Measurements from ENCODE around the gene RPTOR. TPM values are rescaled to one million over a fixed set of nuclear protein-coding genes. Genes with fewer than 3 reads are reported as not detected.

Gene RPTOR
- polyA plus RNA-seq, 1 donor from 2014 or later = 8.0 TPM

- no peak for TF ChIP-seq EP300 (conservative IDR thresholded peaks at IDR 0.05; ENCODE audit: poor library complexity, severe bottlenecking)
- TF ChIP-seq TAF1 (IDR thresholded peaks at IDR 0.05; ENCODE audit: low read depth) = no peak
- no peak for TF ChIP-seq REST (IDR thresholded peaks at IDR 0.05; ENCODE audit: borderline replicate concordance)
- Histone ChIP-seq H3K36me3 (ENCODE audit: insufficient read depth, low read length) (no peaks in the 10 kb centered on the region), H3K4me3 (ENCODE audit: low read length) (no peak overlapping the region), H3K4me2 (ENCODE audit: low read length) (no peak overlapping the region), H3K27me3 (ENCODE audit: insufficient read depth, low read depth, low read length) (no peaks in the 10 kb centered on the region), H2AFZ (ENCODE audit: low read depth, low read length) (no peak overlapping the region), H3K79me2 (replicated peaks; ENCODE audit: insufficient read depth, low read length) (no peaks in the 10 kb centered on the region), H3K9me2 (ENCODE audit: insufficient read depth, low read length) (no peaks in the 10 kb centered on the region), H4K20me1 (ENCODE audit: insufficient read depth) (no peaks in the 10 kb centered on the region), H3K27ac (ENCODE audit: low read length) (no peak overlapping the region), H3F3A (ENCODE audit: insufficient read depth, low read length, poor library complexity, severe bottlenecking) (no peaks in the 10 kb centered on the region), H3K9me3 (ENCODE audit: low read length) (no peaks in the 10 kb centered on the region), H3K9ac (ENCODE audit: low read length) (no peak overlapping the region)
Observed at GRCh38 chr17:80844418-80844990, 299.9 kb downstream of the RPTOR start.

GRCh38 chr17:80845069-80845862 lies 300.6 kb downstream of the RPTOR start:
- no peak overlapping the region for H3K4me2 ChIP-seq (ENCODE audit: low read length)
- no peaks in the 10 kb centered on the region for H3K27me3 ChIP-seq (ENCODE audit: insufficient read depth, low read depth, low read length)
- no peaks in the 10 kb centered on the region for H3K79me2 ChIP-seq (replicated peaks; ENCODE audit: insufficient read depth, low read length)
- no peaks in the 10 kb centered on the region for H3K9me3 ChIP-seq (ENCODE audit: low read length)
- no peak overlapping the region for H3K27ac ChIP-seq (ENCODE audit: low read length)
- H4K20me1 ChIP-seq (ENCODE audit: insufficient read depth) = no peaks in the 10 kb centered on the region
- no peaks in the 10 kb centered on the region for H3K36me3 ChIP-seq (ENCODE audit: insufficient read depth, low read length)
- H2AFZ ChIP-seq (ENCODE audit: low read depth, low read length) = no peak overlapping the region
- H3K9me2 ChIP-seq (ENCODE audit: insufficient read depth, low read length) = no peaks in the 10 kb centered on the region
- H3F3A ChIP-seq (ENCODE audit: insufficient read depth, low read length, poor library complexity, severe bottlenecking) = no peaks in the 10 kb centered on the region
- H3K4me3 ChIP-seq (ENCODE audit: low read length) = no peak overlapping the region
- H3K9ac ChIP-seq (ENCODE audit: low read length) = no peak overlapping the region
- TF ChIP-seq REST (IDR thresholded peaks at IDR 0.05; ENCODE audit: borderline replicate concordance) = no peak
- TF ChIP-seq MXI1 (conservative IDR thresholded peaks at IDR 0.05; ENCODE audit: poor library complexity, severe bottlenecking) = no peak
- no peak for TF ChIP-seq EP300 (conservative IDR thresholded peaks at IDR 0.05; ENCODE audit: poor library complexity, severe bottlenecking)
- TF ChIP-seq EZH2 (IDR thresholded peaks at IDR 0.05; ENCODE audit: borderline replicate concordance, insufficient read depth, low read length, poor library complexity, severe bottlenecking) = no peak
- TF ChIP-seq SMC3 (conservative IDR thresholded peaks at IDR 0.05; ENCODE audit: poor library complexity) = no peak
- no peak for TF ChIP-seq POLR2AphosphoS5 (IDR thresholded peaks at IDR 0.05)
- TF ChIP-seq, protein P1, sequence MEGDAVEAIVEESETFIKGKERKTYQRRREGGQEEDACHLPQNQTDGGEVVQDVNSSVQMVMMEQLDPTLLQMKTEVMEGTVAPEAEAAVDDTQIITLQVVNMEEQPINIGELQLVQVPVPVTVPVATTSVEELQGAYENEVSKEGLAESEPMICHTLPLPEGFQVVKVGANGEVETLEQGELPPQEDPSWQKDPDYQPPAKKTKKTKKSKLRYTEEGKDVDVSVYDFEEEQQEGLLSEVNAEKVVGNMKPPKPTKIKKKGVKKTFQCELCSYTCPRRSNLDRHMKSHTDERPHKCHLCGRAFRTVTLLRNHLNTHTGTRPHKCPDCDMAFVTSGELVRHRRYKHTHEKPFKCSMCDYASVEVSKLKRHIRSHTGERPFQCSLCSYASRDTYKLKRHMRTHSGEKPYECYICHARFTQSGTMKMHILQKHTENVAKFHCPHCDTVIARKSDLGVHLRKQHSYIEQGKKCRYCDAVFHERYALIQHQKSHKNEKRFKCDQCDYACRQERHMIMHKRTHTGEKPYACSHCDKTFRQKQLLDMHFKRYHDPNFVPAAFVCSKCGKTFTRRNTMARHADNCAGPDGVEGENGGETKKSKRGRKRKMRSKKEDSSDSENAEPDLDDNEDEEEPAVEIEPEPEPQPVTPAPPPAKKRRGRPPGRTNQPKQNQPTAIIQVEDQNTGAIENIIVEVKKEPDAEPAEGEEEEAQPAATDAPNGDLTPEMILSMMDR (IDR thresholded peaks at IDR 0.05; ENCODE audit: poor library complexity, severe bottlenecking) = no peak
- no peak for TF ChIP-seq RAD21 (conservative IDR thresholded peaks at IDR 0.05)
- no peak for TF ChIP-seq TAF1 (IDR thresholded peaks at IDR 0.05; ENCODE audit: low read depth)
